Endothelial cell of umbilical vein (primary cell): ENCODE results near the gene JRKL.

Experiments used
- POLR2A ChIP-seq: IDR thresholded peaks from 2 replicates; pipeline ENCODE4 v1.6.1; 2012; ENCODE audit warnings: low read depth, mild to moderate bottlenecking, control low read depth, low read length
- TF ChIP-seq, protein P1 (sequence below), 2 donors: IDR thresholded peaks; 1 replicate in 1 of 2; 2 replicates in 1 of 2; pipeline ENCODE4 v1.5.1; 2011; ENCODE audit warnings: low read length in 2 of 2, mild to moderate bottlenecking in 2 of 2, moderate library complexity in 2 of 2, control low read depth in 1 of 2, inconsistent platforms in 1 of 2, low read depth in 1 of 2; ENCODE audit not compliant: insufficient read depth in 1 of 2; ENCODE audit errors: extremely low read depth in 1 of 2

DNA sequence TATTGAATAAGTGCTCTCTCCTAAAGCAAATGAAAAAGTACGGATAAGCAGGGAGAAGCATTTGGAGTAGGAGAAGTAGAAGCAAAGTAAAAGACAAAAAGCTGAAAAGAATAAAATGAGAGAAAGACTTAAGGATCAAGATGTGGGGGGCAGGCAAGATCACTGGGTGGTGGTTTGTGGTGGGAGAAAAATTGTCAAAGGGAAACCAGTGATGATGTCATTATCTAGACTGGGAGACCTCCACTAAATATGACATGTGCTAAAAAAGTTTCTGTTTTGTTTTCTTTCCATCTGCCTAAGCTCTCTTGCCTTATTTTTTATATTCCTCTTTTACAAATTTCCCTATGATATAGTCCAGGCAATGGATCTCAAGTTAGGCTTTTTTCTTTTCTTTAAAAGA, 32.0 kb upstream of the JRKL start:
- TF ChIP-seq POLR2A, result no peak
- TF ChIP-seq, protein P1, sequence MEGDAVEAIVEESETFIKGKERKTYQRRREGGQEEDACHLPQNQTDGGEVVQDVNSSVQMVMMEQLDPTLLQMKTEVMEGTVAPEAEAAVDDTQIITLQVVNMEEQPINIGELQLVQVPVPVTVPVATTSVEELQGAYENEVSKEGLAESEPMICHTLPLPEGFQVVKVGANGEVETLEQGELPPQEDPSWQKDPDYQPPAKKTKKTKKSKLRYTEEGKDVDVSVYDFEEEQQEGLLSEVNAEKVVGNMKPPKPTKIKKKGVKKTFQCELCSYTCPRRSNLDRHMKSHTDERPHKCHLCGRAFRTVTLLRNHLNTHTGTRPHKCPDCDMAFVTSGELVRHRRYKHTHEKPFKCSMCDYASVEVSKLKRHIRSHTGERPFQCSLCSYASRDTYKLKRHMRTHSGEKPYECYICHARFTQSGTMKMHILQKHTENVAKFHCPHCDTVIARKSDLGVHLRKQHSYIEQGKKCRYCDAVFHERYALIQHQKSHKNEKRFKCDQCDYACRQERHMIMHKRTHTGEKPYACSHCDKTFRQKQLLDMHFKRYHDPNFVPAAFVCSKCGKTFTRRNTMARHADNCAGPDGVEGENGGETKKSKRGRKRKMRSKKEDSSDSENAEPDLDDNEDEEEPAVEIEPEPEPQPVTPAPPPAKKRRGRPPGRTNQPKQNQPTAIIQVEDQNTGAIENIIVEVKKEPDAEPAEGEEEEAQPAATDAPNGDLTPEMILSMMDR (IDR thresholded peaks at IDR 0.05; ENCODE audit: extremely low read depth in 1 of 2, insufficient read depth in 1 of 2, low read depth in 1 of 2, low read length in 2 of 2), result no peak
